Breast epithelium (tissue), 3 donors: ENCODE results near the gene CCDC83.

Experiments
- CTCF ChIP-seq, 3 donors: fragments of 450-650 bp; IDR thresholded peaks; one replicate each; pipeline ENCODE4 v1.5.1; 2016 to 2017; ENCODE audit warnings: antibody characterized with exemption in 3 of 3, mild to moderate bottlenecking in 3 of 3, moderate library complexity in 3 of 3
- POLR2A ChIP-seq: fragments of 450-650 bp; IDR thresholded peaks from one replicate; pipeline ENCODE4 v1.6.1; 2016; ENCODE audit warnings: antibody characterized with exemption, mild to moderate bottlenecking, moderate library complexity
- POLR2AphosphoS5 ChIP-seq, 3 donors: sonication (generic); formaldehyde crosslinking; IDR thresholded peaks; one replicate each; pipeline ENCODE4 v1.6.1; 2017; ENCODE audit warnings: antibody characterized with exemption in 3 of 3

DNA sequence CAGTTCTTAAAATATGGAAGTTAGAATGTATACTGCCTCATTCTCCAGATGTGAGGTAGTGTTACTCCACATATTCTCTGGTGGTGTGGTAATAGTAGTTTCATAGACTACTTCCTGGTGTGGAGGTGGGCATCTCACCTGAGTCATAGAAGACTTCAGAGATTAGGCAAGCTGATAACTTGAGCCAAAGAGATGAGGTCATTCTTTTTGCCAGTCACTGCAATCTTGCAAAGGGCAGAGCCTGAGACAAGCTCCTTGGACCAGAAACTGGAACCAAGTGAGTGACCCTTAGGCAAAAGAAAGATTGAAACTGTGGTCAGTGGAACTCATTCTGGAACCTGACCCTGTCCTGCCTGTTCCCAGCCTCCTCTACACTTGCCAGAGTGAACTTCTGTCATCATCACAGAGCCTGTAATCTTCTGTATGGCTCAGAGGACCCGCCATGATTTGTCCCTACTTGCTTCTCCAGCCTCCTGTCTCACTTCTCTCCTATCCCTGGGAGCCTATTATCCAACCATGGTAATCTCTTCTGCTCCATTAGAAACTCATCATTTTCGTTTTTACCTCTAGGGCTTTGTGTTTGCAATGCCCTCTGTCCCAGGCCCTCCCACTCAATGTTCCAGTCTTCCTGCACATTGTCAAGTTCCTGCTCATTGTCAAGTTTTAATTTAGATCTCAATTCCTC is 10.6 kb upstream of the CCDC83 start:
- TF ChIP-seq CTCF (IDR thresholded peaks at IDR 0.05) (no peak), POLR2AphosphoS5 (IDR thresholded peaks at IDR 0.05) (no peak), POLR2A (no peak)
